H1 (cell line): ENCODE data around the gene ZFYVE16. TPM values are rescaled to one million over a fixed set of nuclear protein-coding genes. Genes with fewer than 3 reads are reported as not detected.

ENCODE experiments used
- ASH2L ChIP-seq: fragments of 200-600, 300-600 bp; sonication (generic); IDR thresholded peaks from one replicate; pipeline ENCODE4 v1.7.1; 2017; ENCODE audit warnings: low read length
- ATF2 ChIP-seq: IDR thresholded peaks from 2 replicates; pipeline ENCODE4 v1.6.1; 2012; ENCODE audit warnings: low read length, inconsistent platforms
- BACH1 ChIP-seq: IDR thresholded peaks from 2 replicates; pipeline ENCODE4 v1.6.1; 2012; ENCODE audit warnings: low read length, improper control_type of control experiment
- BRCA1 ChIP-seq: IDR thresholded peaks from 2 replicates; pipeline ENCODE4 v1.6.1; 2012; ENCODE audit warnings: low read depth, low read length, improper control_type of control experiment
- CBX5 ChIP-seq: fragments of 300-800, 300-1000 bp; sonication (generic); IDR thresholded peaks from 2 replicates; pipeline ENCODE4 v1.7.1; 2016; ENCODE audit warnings: antibody characterized with exemption, low read length, low read depth
- CHD1 ChIP-seq: IDR thresholded peaks from 2 replicates; pipeline ENCODE4 v1.6.1; 2012; ENCODE audit warnings: low read depth, low read length, improper control_type of control experiment
- CHD2 ChIP-seq: IDR thresholded peaks from 2 replicates; pipeline ENCODE4 v1.6.1; 2012; ENCODE audit warnings: low read length, improper control_type of control experiment
- EZH2 ChIP-seq: fragments of 200-600 bp; sonication (generic); IDR thresholded peaks from 2 replicates; pipeline ENCODE4 v1.7.1; 2012; ENCODE audit warnings: low read depth, mild to moderate bottlenecking, moderate library complexity, low read length, inconsistent platforms; ENCODE audit not compliant: severe bottlenecking
- GABPA ChIP-seq: IDR thresholded peaks from 2 replicates; pipeline ENCODE4 v1.6.1; 2011; ENCODE audit warnings: mild to moderate bottlenecking, low read length, moderate library complexity, borderline replicate concordance; ENCODE audit not compliant: insufficient read depth
- JUND ChIP-seq: IDR thresholded peaks from 2 replicates; pipeline ENCODE4 v1.6.1; 2011; ENCODE audit warnings: mild to moderate bottlenecking, improper control_type of control experiment, low read length
- POLR2A ChIP-seq, 2 experiments: IDR thresholded peaks; 1 replicate in 1 of 2; 2 replicates in 1 of 2; pipeline ENCODE4 v1.6.1; 2011; ENCODE audit warnings: low read depth in 2 of 2, low read length in 2 of 2, mild to moderate bottlenecking in 2 of 2; ENCODE audit errors: control extremely low read depth in 1 of 2
- RBBP5 ChIP-seq: IDR thresholded peaks from 2 replicates; pipeline ENCODE4 v1.7.1; 2012; ENCODE audit warnings: low read depth, mild to moderate bottlenecking, inconsistent platforms, low read length, moderate library complexity, borderline replicate concordance
- SIN3A ChIP-seq, 2 experiments: IDR thresholded peaks in 1 of 2; conservative IDR thresholded peaks in 1 of 2; 2 replicates each; pipeline ENCODE4 v1.6.1; 2011 to 2012; ENCODE audit warnings: low read length in 2 of 2, improper control_type of control experiment in 1 of 2, low read depth in 1 of 2, mild to moderate bottlenecking in 1 of 2
- SUZ12 ChIP-seq: fragments of 200-600 bp; sonication (generic); IDR thresholded peaks from 2 replicates; pipeline ENCODE4 v1.6.1; 2012; ENCODE audit warnings: mild to moderate bottlenecking, inconsistent platforms, low read length, moderate library complexity, mixed read lengths
- TBP ChIP-seq: IDR thresholded peaks from 2 replicates; pipeline ENCODE4 v1.6.1; 2011; ENCODE audit warnings: low read depth, low read length, improper control_type of control experiment
- YY1 ChIP-seq: IDR thresholded peaks from 2 replicates; pipeline ENCODE4 v1.6.1; 2011; ENCODE audit warnings: low read depth, mild to moderate bottlenecking, low read length
- ZNF274 ChIP-seq: IDR thresholded peaks from 2 replicates; pipeline ENCODE4 v1.7.0; 2012; ENCODE audit warnings: low read length, borderline replicate concordance; ENCODE audit errors: extremely low read depth
- polyA plus RNA-seq, 7 experiments: library from polyadenylated mRNA; depleted of rRNA in 3 of 7; stranded (reverse) in 5 of 7; unstranded in 2 of 7; fragments of >200 nt in 5 of 7; fragments of 200-250 nt in 2 of 7; gene quantifications; 1 replicate in 5 of 7; 2 replicates in 1 of 7; 4 replicates in 1 of 7; pipeline versions ENCODE4 v1.2.1 to v1.2.3, GENCODE V29; 2011 to 2013; ENCODE audit warnings: missing spikeins in 2 of 7, mixed read lengths in 2 of 7
- total RNA-seq: library from RNA; stranded (reverse); fragmentation: NEBNext Ultra II Directional; extraction: Animal tissue kit (Norgen Biotek cat#: 25700); gene quantifications from 2 replicates; pipeline ENCODE4 v1.2.1, GENCODE V29; 2021
- TF ChIP-seq, protein P1 (sequence below): IDR thresholded peaks from 2 replicates; pipeline ENCODE4 v1.6.1; 2012; ENCODE audit warnings: inconsistent platforms

The ZFYVE16 gene
- total and polyA plus RNA-seq, 2 of the 8 experiments (the other 6 are each of a cell fraction or from before 2014, with no cell fraction given) = 3.6 to 24.2 TPM

DNA sequence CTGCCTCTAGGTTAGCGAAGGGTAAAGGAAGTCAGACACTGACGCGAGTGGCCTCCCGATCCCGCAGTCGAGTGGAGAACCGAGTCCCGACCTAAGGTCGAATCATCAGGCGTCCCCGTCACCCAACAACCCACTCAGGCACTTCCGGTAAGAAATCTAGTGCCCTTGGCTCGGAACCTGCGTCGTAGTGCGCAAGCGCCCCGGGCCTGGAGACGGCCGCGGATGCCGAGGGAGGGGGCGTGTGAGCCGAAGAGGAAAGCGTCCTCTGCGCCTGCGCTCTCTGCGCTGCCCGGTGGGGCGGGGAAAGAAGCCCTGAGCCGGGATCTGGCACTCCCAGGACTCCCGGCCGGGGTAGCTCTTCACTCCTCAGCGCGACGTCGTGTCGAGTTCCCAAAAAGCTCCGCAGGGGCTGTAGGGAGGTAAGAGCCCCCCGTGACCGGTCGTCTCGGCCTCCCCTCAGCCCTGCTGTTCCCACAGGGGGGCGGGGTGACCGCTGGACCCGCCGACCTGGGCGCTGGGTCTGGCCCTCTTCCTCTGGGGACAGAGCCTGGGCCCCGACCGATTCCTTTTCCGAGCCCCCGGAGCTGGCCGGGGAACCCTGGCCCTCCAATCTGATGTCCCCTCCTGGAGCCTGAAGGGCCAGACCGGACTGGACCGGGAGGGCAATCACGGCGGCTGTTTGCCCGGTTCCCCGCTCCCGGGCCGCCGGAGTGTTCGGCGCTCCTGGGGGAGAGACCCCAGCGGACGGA is at the start of gene ZFYVE16 (continued):
- no peak for TF ChIP-seq EZH2
- TF ChIP-seq CHD2 = no peak
- TF ChIP-seq ZNF274 = no peak
- TF ChIP-seq SIN3A (conservative IDR thresholded peaks at IDR 0.05 in 1 of 2, IDR thresholded peaks at IDR 0.05 in 1 of 2; ENCODE audit: low read depth in 1 of 2, low read length in 2 of 2) = no peak
- no peak for TF ChIP-seq ATF2
- peak; percentile 93 for TF ChIP-seq RBBP5
- TF ChIP-seq POLR2A (IDR thresholded peaks at IDR 0.05; ENCODE audit: control extremely low read depth in 1 of 2, low read depth in 2 of 2, low read length in 2 of 2) = peak in 1 of 2 experiments; percentile 95; a peak in 2 of 3 replicates
- 0 out of 2 replicates have a peak, but pooled peaks have one; percentile 18 for TF ChIP-seq YY1
- TF ChIP-seq ASH2L = peak; percentile 95
- TF ChIP-seq BRCA1 = no peak
- peak; percentile 2; the same call in 1 of the 2 replicates for TF ChIP-seq JUND
- TF ChIP-seq CBX5 = no peak
- TF ChIP-seq CHD1 = no peak
- peak; percentile 45; the same call in 1 of the 2 replicates for TF ChIP-seq TBP
- no peak for TF ChIP-seq GABPA
- TF ChIP-seq, protein P1, sequence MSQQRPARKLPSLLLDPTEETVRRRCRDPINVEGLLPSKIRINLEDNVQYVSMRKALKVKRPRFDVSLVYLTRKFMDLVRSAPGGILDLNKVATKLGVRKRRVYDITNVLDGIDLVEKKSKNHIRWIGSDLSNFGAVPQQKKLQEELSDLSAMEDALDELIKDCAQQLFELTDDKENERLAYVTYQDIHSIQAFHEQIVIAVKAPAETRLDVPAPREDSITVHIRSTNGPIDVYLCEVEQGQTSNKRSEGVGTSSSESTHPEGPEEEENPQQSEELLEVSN = peak; percentile 10; the same call in 1 of the 2 replicates
- 0 out of 2 replicates have a peak, but pooled peaks have one; percentile 28 for TF ChIP-seq BACH1
- no peak for TF ChIP-seq SUZ12
